ENCODE data around the gene TRAPPC5.

DNA sequence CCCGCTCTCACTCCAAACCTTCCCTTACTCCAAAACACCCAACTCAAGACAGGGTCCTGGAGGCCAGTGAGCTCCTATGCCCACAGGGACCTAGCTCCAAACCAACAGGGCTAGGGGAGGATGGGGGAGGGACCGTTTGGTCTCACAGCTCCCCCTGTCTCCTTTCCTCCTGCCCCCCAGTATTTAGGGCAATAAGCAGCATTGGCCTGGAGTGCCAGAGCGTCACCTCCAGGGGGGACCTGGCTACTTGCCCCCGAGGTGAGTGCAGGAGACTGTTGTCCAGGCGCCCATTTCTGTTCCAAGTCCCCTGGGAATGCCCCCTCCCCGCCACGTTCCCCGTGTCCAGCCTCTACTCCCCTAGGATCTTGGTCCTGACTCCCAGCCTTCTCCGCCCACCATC is 11.0 kb upstream of the TRAPPC5 start:
- TF ChIP-seq CTCF (IDR thresholded peaks at IDR 0.05; ENCODE audit: low read depth, low read length) (no peak), EZH2phosphoT487 (IDR thresholded peaks at IDR 0.05; ENCODE audit: low read depth) (no peak)

Measured in OCI-LY3 (cell line).